Right lobe of liver (tissue), 4 donors: Measurements from ENCODE around the gene HNRNPH3.

Experiments
- CTCF ChIP-seq, 4 donors: fragments of 200-600 bp in 3 of 4; fragments of 450-650 bp in 1 of 4; IDR thresholded peaks; one replicate each; pipeline versions ENCODE4 v1.5.1 to v1.8.0; 2016 to 2022; ENCODE audit warnings: antibody characterized with exemption in 4 of 4, mild to moderate bottlenecking in 2 of 4
- POLR2A ChIP-seq: fragments of 450-650 bp; IDR thresholded peaks from one replicate; pipeline ENCODE4 v1.6.1; 2017; ENCODE audit warnings: antibody characterized with exemption, mild to moderate bottlenecking
- donor health status: DM: no; HTN: no; CAD: no.
- donor health status: DM: no; HTN: no; CAD: no.
- donor health status: DM: no; HTN: yes; CAD: no.

DNA sequence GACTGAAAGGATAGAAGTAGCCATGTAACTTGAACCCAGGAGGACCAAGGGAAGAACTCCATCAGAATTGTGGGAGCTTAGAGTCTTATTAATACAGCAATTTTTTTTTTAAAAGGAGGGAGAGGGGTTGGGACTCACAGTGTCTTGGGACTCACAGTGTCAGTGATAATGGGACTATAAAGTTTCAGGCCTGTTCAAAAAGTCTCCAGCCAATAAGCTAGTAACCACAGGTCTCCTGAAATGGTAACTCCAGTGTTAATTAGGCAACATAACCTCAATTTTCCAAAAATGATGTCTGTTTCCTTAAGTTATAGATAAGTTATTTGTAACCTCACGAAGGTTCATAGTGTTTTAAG, 2.4 kb upstream of the HNRNPH3 start:
- TF ChIP-seq CTCF (IDR thresholded peaks at IDR 0.05) (no peak), POLR2A (no peak)
